Neural crest cell (in vitro differentiated cells): ENCODE measurements around the gene GALNT11. TPM values are rescaled to one million over a fixed set of nuclear protein-coding genes. Genes with fewer than 3 reads are reported as not detected.

Experiments used
- DNase-seq: peaks from one replicate; pipeline ENCODE4 v3.0.0; 2021; ENCODE audit warnings: low read depth, mixed read lengths, low spot score
- H3K27ac Mint-ChIP-seq: one replicate; pipeline ENCODE4 v1.8.0; 2021; ENCODE audit warnings: mild to moderate bottlenecking, mixed read lengths; ENCODE audit not compliant: unreplicated experiment
- H3K27me3 Mint-ChIP-seq: 2 replicates; pipeline ENCODE4 v1.8.0; 2021; ENCODE audit warnings: low read depth, mild to moderate bottlenecking, mixed read lengths
- H3K36me3 Mint-ChIP-seq: 2 replicates; pipeline ENCODE4 v1.8.0; 2021; ENCODE audit warnings: low read depth, mild to moderate bottlenecking, mixed read lengths
- H3K4me1 Mint-ChIP-seq: 2 replicates; pipeline ENCODE4 v1.8.0; 2021; ENCODE audit warnings: mixed read lengths
- H3K4me3 Mint-ChIP-seq: one replicate; pipeline ENCODE4 v1.8.0; 2021; ENCODE audit warnings: mild to moderate bottlenecking, mixed read lengths
- H3K9me3 Mint-ChIP-seq: 2 replicates; pipeline ENCODE4 v1.8.0; 2021; ENCODE audit warnings: mixed read lengths
- CTCF ChIP-seq: fragments of 200-600 bp; sonication (generic); conservative IDR thresholded peaks from 2 replicates; pipeline ENCODE4 v1.5.0; 2021; ENCODE audit warnings: antibody characterized with exemption, mild to moderate bottlenecking
- total RNA-seq: library from RNA; stranded (reverse); gene quantifications from 2 replicates; pipeline ENCODE4 v1.2.1, GENCODE V29; 2021

Gene GALNT11
- total RNA-seq, 1 donor from 2014 or later: 30.6 TPM

DNA sequence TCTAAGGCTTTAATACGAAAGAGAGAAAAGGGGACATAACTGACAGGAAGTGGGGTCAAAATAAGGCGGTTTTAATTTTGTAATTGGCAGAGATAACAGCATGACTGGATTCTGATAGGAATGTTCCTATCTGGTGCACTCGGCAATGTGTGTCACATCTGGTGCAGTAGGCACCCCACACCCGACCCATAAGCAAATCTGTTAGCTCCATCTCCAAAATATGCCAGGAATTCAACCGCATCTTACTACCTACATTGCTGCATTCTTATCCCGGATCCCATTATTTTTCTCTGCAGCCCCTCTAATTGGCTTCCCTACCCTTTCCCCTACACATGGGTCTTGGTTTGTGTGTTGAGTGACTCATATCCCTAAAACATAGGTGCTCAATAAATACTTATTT is 19.1 kb upstream of the GALNT11 start:
- Mint-ChIP-seq H3K36me3 (no peaks in the 10 kb centered on the region), H3K27me3 (peaks cover 4% of the 10 kb centered on the region), H3K9me3 (peaks cover 2% of the 10 kb centered on the region), H3K4me1 (no peaks in the 10 kb centered on the region), H3K4me3 (no peak overlapping the region), H3K27ac (no peak overlapping the region)
- TF ChIP-seq CTCF: no peak
- DNase-seq: no peak

- no peaks in the 10 kb centered on the region for H3K9me3 Mint-ChIP-seq
- H3K4me1 Mint-ChIP-seq: no peaks in the 10 kb centered on the region
- H3K27ac Mint-ChIP-seq: no peak overlapping the region
These were observed 13.6 kb upstream of the GALNT11 start for GRCh38 chr7:152011860-152012259.

GRCh38 chr7:152013230-152013629 is 12.2 kb upstream of the GALNT11 start:
- H3K27ac Mint-ChIP-seq: no peak overlapping the region
- DNase-seq: no peak
- H3K27me3 Mint-ChIP-seq: no peaks in the 10 kb centered on the region
- no peaks in the 10 kb centered on the region for H3K9me3 Mint-ChIP-seq
- no peak overlapping the region for H3K4me3 Mint-ChIP-seq
- H3K4me1 Mint-ChIP-seq: no peaks in the 10 kb centered on the region
- TF ChIP-seq CTCF: no peak
- H3K36me3 Mint-ChIP-seq: no peaks in the 10 kb centered on the region

More at GRCh38 chr7:152011860-152012259, 13.6 kb upstream of the GALNT11 start:
- no peak for DNase-seq
- Mint-ChIP-seq H3K36me3 (no peaks in the 10 kb centered on the region), H3K27me3 (no peaks in the 10 kb centered on the region), H3K4me3 (no peak overlapping the region)
- TF ChIP-seq CTCF: no peak

GRCh38 chr7:152013974-152014373 is 11.5 kb upstream of the GALNT11 start:
- H3K4me3 Mint-ChIP-seq: no peak overlapping the region
- H3K4me1 Mint-ChIP-seq: no peaks in the 10 kb centered on the region
- TF ChIP-seq CTCF: no peak
- H3K9me3 Mint-ChIP-seq: no peaks in the 10 kb centered on the region
- DNase-seq: no peak
- no peak overlapping the region for H3K27ac Mint-ChIP-seq
- H3K27me3 Mint-ChIP-seq: no peaks in the 10 kb centered on the region
- H3K36me3 Mint-ChIP-seq: no peaks in the 10 kb centered on the region

DNA sequence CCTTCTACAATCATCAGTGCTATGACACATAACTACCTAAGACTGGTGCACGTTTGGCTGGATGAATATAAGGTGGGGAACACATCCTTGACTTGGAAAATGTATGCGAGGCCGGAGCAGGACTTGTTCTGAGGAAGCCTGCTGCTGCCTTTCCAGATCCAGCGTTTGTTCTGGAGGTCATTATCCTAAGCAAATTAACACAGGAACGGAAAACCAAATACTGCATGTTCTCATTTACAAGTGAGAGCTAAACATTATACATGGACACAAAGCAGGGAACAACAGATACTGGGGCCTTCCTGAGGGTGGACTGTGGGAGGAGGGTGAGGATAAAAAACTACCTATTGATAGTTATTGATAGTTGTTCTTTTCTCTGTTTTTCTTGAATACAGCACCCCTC is 10.8 kb upstream of the GALNT11 start:
- Mint-ChIP-seq H3K4me3 (no peak overlapping the region), H3K27ac (no peak overlapping the region), H3K9me3 (no peaks in the 10 kb centered on the region), H3K36me3 (no peaks in the 10 kb centered on the region), H3K27me3 (no peaks in the 10 kb centered on the region), H3K4me1 (no peaks in the 10 kb centered on the region)
- DNase-seq: no peak
- no peak for TF ChIP-seq CTCF

DNA sequence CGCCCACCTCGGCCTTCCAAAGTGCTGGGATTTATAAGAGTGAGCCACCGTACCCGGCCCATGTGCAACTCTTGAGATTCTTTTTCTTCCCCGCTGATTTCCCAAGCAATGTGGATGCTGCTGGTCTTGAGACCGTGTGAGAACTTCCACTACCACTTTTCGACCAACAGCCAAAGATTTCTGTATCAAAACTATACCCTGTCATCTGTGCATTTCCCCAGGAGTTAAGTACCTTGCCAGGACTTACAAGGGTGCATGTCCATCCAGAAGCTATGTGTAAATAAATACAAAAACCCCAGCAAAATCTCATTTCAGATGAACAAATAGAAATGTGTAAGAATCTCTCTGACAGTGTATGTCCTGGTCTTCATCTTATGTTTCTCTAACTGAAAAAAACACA is 9.9 kb upstream of the GALNT11 start:
- Mint-ChIP-seq H3K4me3 (no peak overlapping the region), H3K4me1 (no peaks in the 10 kb centered on the region), H3K9me3 (no peaks in the 10 kb centered on the region), H3K27me3 (no peaks in the 10 kb centered on the region), H3K36me3 (no peaks in the 10 kb centered on the region), H3K27ac (no peak overlapping the region)
- no peak for DNase-seq
- TF ChIP-seq CTCF: no peak
